Measurements from ENCODE around the gene AKAP3. TPM values are rescaled to one million over a fixed set of nuclear protein-coding genes. Genes with fewer than 3 reads are reported as not detected.

The AKAP3 gene
- total RNA-seq, 3 donors from 2014 or later = 2.0 to 2.6 (median 2.2) TPM

DNA sequence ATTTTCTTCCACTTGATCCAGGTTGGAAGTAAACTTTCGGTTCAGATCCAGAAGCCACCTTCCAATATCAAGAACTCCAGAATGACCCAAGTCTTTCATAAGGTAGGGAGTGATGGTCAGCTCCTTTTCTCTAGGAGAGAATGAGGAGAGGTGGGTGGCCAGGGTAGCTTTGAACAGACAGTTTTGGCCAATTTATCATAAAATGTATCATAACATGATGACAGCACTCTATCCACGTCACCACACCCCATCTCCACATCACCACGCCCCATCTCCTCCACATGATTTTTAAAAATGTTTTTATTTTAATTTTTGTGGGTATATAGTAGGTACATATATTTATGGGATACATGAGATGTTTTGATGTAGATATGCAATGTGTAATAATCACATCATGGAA lies 59.9 kb downstream of the AKAP3 start:
- H3K4me3 ChIP-seq = no peak overlapping the region
- ATAC-seq = no peak
- TF ChIP-seq, protein P1, sequence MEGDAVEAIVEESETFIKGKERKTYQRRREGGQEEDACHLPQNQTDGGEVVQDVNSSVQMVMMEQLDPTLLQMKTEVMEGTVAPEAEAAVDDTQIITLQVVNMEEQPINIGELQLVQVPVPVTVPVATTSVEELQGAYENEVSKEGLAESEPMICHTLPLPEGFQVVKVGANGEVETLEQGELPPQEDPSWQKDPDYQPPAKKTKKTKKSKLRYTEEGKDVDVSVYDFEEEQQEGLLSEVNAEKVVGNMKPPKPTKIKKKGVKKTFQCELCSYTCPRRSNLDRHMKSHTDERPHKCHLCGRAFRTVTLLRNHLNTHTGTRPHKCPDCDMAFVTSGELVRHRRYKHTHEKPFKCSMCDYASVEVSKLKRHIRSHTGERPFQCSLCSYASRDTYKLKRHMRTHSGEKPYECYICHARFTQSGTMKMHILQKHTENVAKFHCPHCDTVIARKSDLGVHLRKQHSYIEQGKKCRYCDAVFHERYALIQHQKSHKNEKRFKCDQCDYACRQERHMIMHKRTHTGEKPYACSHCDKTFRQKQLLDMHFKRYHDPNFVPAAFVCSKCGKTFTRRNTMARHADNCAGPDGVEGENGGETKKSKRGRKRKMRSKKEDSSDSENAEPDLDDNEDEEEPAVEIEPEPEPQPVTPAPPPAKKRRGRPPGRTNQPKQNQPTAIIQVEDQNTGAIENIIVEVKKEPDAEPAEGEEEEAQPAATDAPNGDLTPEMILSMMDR (IDR thresholded peaks at IDR 0.05) = no peak
- H3K36me3 ChIP-seq (ENCODE audit: low read depth) = no peaks in the 10 kb centered on the region
- H3K4me1 ChIP-seq (ENCODE audit: low read depth) = no peaks in the 10 kb centered on the region
- DNase-seq = no peak
- H3K9me3 ChIP-seq = no peaks in the 10 kb centered on the region
- intact Hi-C loops (cut with DNase I, micrococcal nuclease) = no loop called here

DNA sequence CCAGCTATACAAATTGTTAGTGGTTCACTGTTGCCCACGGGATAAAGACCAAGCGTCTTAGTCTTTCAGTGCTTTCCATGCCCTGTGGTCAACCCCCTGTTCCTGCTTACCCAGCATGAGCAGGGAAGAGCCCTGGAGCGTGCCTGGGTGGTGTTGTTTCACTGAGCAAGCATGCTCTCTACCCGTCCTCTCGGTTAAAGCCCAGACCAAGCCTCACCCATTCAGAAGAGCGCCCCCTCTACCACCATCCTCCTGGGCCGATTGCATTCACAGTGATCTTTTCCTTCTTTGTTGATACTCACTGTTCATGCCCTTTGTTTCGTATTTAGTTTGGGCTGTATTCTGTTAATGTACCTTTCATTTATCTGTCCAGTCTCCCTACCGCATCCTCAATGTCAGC lies 61.7 kb downstream of the AKAP3 start:
- H3K4me3 ChIP-seq = no peak overlapping the region
- no peaks in the 10 kb centered on the region for H3K36me3 ChIP-seq (ENCODE audit: low read depth)
- H3K9me3 ChIP-seq = no peaks in the 10 kb centered on the region
- intact Hi-C loops (cut with DNase I, micrococcal nuclease) = no loop called here
- H3K4me1 ChIP-seq (ENCODE audit: low read depth) = no peaks in the 10 kb centered on the region
- TF ChIP-seq, protein P1 (IDR thresholded peaks at IDR 0.05) = no peak
- no peak for ATAC-seq
- DNase-seq = no peak

DNA sequence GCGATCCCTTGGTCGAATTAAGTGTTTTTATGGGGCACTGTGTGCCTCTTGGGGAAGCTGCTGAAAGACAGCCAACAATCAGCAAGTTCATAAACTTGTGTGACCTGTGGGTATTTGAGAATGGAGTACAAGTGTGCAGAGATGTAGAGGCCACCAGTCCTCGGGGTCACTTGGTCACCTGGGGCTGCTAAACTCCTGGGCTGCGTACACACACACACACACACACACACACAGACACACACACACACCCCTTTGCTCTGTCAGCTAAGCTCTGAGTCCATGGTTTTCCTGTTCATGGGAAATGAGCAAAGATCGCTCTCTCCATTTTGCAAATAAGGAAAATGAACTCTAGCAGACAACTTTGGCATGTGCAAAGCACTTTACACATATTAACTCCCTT lies 62.4 kb downstream of the AKAP3 start:
- Histone ChIP-seq H3K36me3 (ENCODE audit: low read depth) (no peaks in the 10 kb centered on the region), H3K4me1 (ENCODE audit: low read depth) (no peaks in the 10 kb centered on the region), H3K4me3 (no peak overlapping the region), H3K9me3 (no peaks in the 10 kb centered on the region)
- TF ChIP-seq, protein P1 (IDR thresholded peaks at IDR 0.05) = no peak
- intact Hi-C loops (cut with DNase I, micrococcal nuclease) = no loop called here
- DNase-seq = no peak
- ATAC-seq = peak; percentile 45

DNA sequence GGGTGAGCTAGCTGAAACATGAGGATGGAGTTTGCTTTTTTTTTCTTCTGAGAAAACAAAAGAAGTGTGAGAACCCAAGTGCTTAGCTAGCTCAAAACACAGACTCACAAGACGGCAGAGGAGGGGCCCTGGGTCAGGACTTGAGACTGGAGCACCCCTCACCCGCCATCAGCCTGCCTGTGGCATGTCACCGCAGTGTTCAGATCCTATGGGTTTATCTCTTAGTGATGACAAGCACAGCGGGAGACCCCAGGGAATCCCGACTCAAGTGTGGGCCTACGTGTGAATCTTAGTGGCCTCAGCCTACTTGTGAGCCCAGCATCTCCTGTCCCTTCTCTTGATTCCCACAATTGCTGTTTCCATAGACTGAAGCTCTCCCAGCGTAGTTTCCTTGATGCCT lies 64.0 kb downstream of the AKAP3 start:
- Histone ChIP-seq H3K4me3 (no peak overlapping the region), H3K9me3 (no peaks in the 10 kb centered on the region), H3K4me1 (ENCODE audit: low read depth) (no peaks in the 10 kb centered on the region), H3K36me3 (ENCODE audit: low read depth) (no peaks in the 10 kb centered on the region)
- no peak for DNase-seq
- intact Hi-C loops (cut with DNase I, micrococcal nuclease) = no loop called here
- TF ChIP-seq, protein P1 (IDR thresholded peaks at IDR 0.05) = no peak
- ATAC-seq = no peak

DNA sequence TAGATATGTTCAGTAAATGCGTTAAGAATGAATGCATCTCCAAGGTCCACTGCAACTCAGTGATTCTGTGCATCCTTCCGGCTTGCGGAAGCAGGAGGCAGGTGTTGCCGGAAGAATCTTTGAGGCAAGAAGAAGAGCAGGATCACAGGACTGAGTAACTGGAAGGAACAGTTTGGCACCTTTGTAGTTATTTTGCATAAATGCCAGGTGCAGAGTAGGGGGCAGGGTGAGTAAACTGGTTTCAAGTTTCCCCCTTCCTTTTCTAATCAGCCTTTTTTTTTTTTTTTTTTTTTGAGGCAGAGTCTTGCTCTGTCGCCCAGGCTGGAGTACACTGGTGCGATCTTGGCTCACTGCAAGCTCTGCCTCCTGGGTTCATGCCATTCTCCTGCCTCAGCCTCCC lies 64.6 kb downstream of the AKAP3 start:
- ATAC-seq = no peak
- TF ChIP-seq, protein P1 (IDR thresholded peaks at IDR 0.05) = no peak
- H3K36me3 ChIP-seq (ENCODE audit: low read depth) = no peaks in the 10 kb centered on the region
- no peak for DNase-seq
- H3K4me1 ChIP-seq (ENCODE audit: low read depth) = no peaks in the 10 kb centered on the region
- no peak overlapping the region for H3K4me3 ChIP-seq
- intact Hi-C loops (cut with DNase I, micrococcal nuclease) = no loop called here
- H3K9me3 ChIP-seq = no peaks in the 10 kb centered on the region

DNA sequence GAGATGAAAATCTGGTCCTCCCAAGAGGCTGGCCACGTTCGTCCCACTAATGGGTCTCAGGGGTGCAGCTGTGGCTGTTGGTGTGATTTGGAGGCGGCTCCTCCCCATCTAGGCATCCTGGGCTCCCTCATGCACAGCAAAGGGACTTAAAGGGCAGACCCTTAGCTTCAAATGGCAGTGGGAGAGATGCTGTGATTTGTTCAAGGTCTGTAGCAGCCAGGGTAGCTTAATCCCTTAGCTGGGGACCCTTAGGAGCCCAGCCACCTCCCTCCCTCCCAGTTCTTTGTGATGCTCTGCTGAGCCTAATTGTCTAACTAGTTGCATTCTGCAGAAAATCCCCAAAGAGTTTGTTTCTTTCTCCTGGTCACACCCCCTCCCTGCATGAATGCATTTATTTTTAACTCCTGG lies 68.6 kb downstream of the AKAP3 start:
- intact Hi-C loops (cut with DNase I, micrococcal nuclease) = no loop called here
- Histone ChIP-seq H3K36me3 (ENCODE audit: low read depth) (no peaks in the 10 kb centered on the region), H3K4me3 (no peak overlapping the region), H3K4me1 (ENCODE audit: low read depth) (no peaks in the 10 kb centered on the region), H3K9me3 (no peaks in the 10 kb centered on the region)
- ATAC-seq (no peak), DNase-seq (no peak)
- TF ChIP-seq, protein P1 (IDR thresholded peaks at IDR 0.05) = no peak

Data from mucosa of descending colon (tissue), 3 donors.